OCI-LY7 (cell line): ENCODE data around the gene POLR3H. TPM values are rescaled to one million over a fixed set of nuclear protein-coding genes. Genes with fewer than 3 reads are reported as not detected.

ENCODE experiments used
- BruUV-seq: library from RNA; stranded (reverse); fragments of 400-500 nt; replicated peaks from 2 replicates; lab custom pipeline; 2021; lab: Mats Ljungman, UMichigan
- CTCF ChIA-PET: fragments of 300-600 bp; sonication (Branson Sonifier 250); formaldehyde crosslinking; loops from one replicate; lab custom pipeline; 2022; ENCODE audit warnings: antibody characterized with exemption; ENCODE audit not compliant: unreplicated experiment; lab: Charles Lee
- POLR2A ChIA-PET: fragments of 300-600 bp; sonication (Branson Sonifier 250); formaldehyde crosslinking; loops from one replicate; lab custom pipeline; 2022; ENCODE audit warnings: antibody characterized with exemption; lab: Charles Lee
- DNase-seq: peaks from one replicate; pipeline ENCODE4 v3.0.0-alpha.2; 2015; ENCODE audit warnings: low spot score
- H2AFZ ChIP-seq: fragments of 200-600 bp; sonication (generic), shearing (Covaris generic); 2 replicates; pipeline ENCODE4 v1.6.1; 2014; ENCODE audit warnings: mild to moderate bottlenecking, antibody characterized with exemption, low read length, moderate library complexity
- H3K27ac ChIP-seq: fragments of 200-600 bp; sonication (generic); 2 replicates; pipeline ENCODE4 v1.5.1; 2014; ENCODE audit warnings: mixed run types, low read depth, mild to moderate bottlenecking, moderate library complexity, low read length, inconsistent platforms; ENCODE audit not compliant: poor library complexity, severe bottlenecking
- H3K36me3 ChIP-seq: fragments of 200-600 bp; sonication (generic); 2 replicates; pipeline ENCODE4 v1.6.1; 2014; ENCODE audit warnings: mild to moderate bottlenecking, antibody characterized with exemption, low read length, moderate library complexity, mixed read lengths; ENCODE audit not compliant: insufficient read depth
- H3K4me1 ChIP-seq: fragments of 200-600 bp; sonication (generic); 2 replicates; pipeline ENCODE4 v1.5.1; 2014; ENCODE audit warnings: mild to moderate bottlenecking, low read length; ENCODE audit not compliant: insufficient read depth, poor library complexity, severe bottlenecking
- H3K4me2 ChIP-seq: fragments of 200-600 bp; sonication (generic); 2 replicates; pipeline ENCODE4 v1.6.1; 2014; ENCODE audit warnings: mild to moderate bottlenecking, low read length
- H3K4me3 ChIP-seq: fragments of 200-600 bp; sonication (generic); 2 replicates; pipeline ENCODE4 v1.5.1; 2014; ENCODE audit warnings: mild to moderate bottlenecking, low read depth, low read length; ENCODE audit not compliant: poor library complexity, severe bottlenecking
- H3K79me2 ChIP-seq: fragments of 200-600 bp; sonication (generic); 2 replicates; pipeline ENCODE4 v1.6.1; 2016; ENCODE audit warnings: low read depth, mild to moderate bottlenecking, low read length, moderate library complexity, mixed read lengths; ENCODE audit not compliant: insufficient read depth
- H3K9me2 ChIP-seq: fragments of 200-600 bp; sonication (generic); 2 replicates; pipeline ENCODE4 v1.6.1; 2016; ENCODE audit warnings: mild to moderate bottlenecking, low read length, mixed read lengths; ENCODE audit not compliant: insufficient read depth
- H3K9me3 ChIP-seq: fragments of 200-600 bp; sonication (generic); 2 replicates; pipeline ENCODE4 v1.6.1; 2014; ENCODE audit warnings: mild to moderate bottlenecking, mixed run types, low read length, mixed read lengths
- H4K20me1 ChIP-seq: fragments of 200-600 bp; sonication (generic); 2 replicates; pipeline ENCODE4 v1.6.1; 2014; ENCODE audit warnings: mild to moderate bottlenecking, antibody characterized with exemption, low read length, moderate library complexity, mixed read lengths; ENCODE audit not compliant: insufficient read depth
- CTCF ChIP-seq: fragments of 200-600 bp; sonication (generic); conservative IDR thresholded peaks from 2 replicates; pipeline ENCODE4 v1.5.1; 2014; ENCODE audit warnings: mild to moderate bottlenecking, antibody characterized with exemption, low read length, moderate library complexity, mixed read lengths
- EZH2phosphoT487 ChIP-seq: fragments of 200-600 bp; sonication (generic); IDR thresholded peaks from 2 replicates; pipeline ENCODE4 v1.6.1; 2018; ENCODE audit warnings: low read depth, borderline replicate concordance, mild to moderate bottlenecking, mixed run types, antibody characterized with exemption, low read length, moderate library complexity, mixed read lengths
- intact Hi-C: fragments of 100-400 bp; cut with micrococcal nuclease; formaldehyde crosslinking; loops from one replicate; pipeline ENCODE4 v1.10.0; 2022; ENCODE audit not compliant: unreplicated experiment
- total RNA-seq, 2 experiments: library from RNA; depleted of rRNA in 1 of 2; stranded (reverse); fragments of >200 nt in 1 of 2; shearing (Covaris generic) in 1 of 2; gene quantifications; 2 replicates each; pipeline ENCODE4 v1.2.3, GENCODE V29; 2014 to 2022

The POLR3H gene
- total RNA-seq, 2 experiments from 2014 or later: 28.5 to 48.3 TPM

DNA sequence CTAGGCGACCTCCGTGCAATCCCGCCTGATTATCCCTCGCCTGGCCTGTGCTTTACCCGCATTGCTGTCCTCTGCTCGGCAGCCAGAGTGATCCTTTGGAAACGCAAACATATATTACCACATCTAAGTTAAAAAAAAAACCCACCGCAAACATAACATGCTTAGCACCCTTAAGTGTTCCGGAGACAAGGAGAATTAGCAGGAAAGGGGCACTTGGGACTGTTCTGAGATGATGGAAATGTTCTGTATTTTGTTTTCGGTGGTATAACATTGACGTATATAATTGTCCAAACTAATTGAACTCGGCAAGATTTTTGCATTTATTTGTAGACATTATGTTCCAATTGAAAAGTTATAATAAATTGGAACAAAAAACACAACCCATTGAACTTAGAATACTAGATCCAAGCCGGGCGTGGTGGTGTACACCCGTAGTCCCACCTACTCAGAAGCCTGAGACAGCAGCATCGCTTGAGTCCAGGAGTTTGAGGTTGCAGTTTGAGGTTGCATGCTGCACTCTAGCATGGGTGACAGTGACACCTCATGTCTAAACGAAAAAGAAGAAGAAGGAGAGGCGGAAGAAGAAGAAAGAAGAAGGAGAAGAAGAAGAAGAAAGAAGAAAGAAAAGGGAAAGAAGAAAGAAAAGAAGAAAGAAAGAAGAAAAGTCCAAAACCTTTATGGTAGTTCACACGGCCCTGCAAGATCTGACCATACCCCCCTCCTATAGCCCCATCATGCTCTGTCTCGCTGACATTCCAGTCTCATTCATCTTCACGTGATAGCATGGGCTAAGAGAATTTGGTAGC, 604 bp upstream of the POLR3H start:
- Histone ChIP-seq H2AFZ (peak overlapping the region; percentile 63), H3K36me3 (peaks cover 13% of the 10 kb centered on the region), H3K9me3 (no peaks in the 10 kb centered on the region), H3K79me2 (peaks cover 39% of the 10 kb centered on the region), H3K4me3 (peak overlapping the region; percentile 88), H4K20me1 (peaks cover 17% of the 10 kb centered on the region; the same call in 1 of the 2 replicates), H3K9me2 (no peaks in the 10 kb centered on the region), H3K4me1 (peaks cover 31% of the 10 kb centered on the region), H3K4me2 (peak overlapping the region; percentile 78), H3K27ac (no peak overlapping the region)
- ChIA-PET POLR2A (no interaction called here), CTCF (no interaction called here)
- intact Hi-C loops: loop anchor here (1.0 to 2.0 kb wide), 3 partner anchors 44 to 242 kb away; partner anchors contain the start of genes DESI1, PMM1 and XRCC6
- TF ChIP-seq EZH2phosphoT487 (no peak), CTCF (no peak)
- DNase-seq: no peak
- BruUV-seq: no TSS peak

DNA sequence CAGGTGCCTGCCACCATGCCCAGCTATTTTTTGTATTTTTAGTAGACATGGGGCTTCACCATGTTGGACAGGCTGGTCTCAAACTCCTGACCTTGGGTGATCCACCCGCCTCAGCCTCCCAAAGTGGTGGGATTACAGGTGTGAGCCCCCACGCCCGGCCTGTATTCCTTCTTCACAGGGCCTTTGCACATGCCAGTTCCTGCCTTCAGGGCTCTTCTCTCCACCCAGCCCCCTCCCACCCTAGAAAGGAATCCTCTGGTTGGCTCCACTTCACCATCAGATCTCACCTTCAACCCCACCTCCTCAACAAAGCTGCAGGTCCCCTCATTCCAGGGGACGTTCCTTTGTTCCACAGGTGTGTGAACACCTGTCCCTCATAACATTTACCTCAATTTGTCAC, 2.0 kb downstream of the POLR3H start:
- H3K4me1 ChIP-seq: peaks cover 31% of the 10 kb centered on the region
- intact Hi-C loops: no loop called here
- ChIA-PET POLR2A (no interaction called here), CTCF (no interaction called here)
- BruUV-seq: no TSS peak
- no peak overlapping the region for H3K27ac ChIP-seq
- H3K9me3 ChIP-seq: no peaks in the 10 kb centered on the region
- H4K20me1 ChIP-seq: peaks cover 17% of the 10 kb centered on the region; the same call in 1 of the 2 replicates
- TF ChIP-seq CTCF (no peak), EZH2phosphoT487 (no peak)
- peak overlapping the region; percentile 87 for H3K4me2 ChIP-seq
- no peak for DNase-seq
- H3K4me3 ChIP-seq: peak overlapping the region; percentile 88
- peaks cover 34% of the 10 kb centered on the region for H3K36me3 ChIP-seq
- peaks cover 39% of the 10 kb centered on the region for H3K79me2 ChIP-seq
- no peak overlapping the region for H2AFZ ChIP-seq
- no peaks in the 10 kb centered on the region for H3K9me2 ChIP-seq

DNA sequence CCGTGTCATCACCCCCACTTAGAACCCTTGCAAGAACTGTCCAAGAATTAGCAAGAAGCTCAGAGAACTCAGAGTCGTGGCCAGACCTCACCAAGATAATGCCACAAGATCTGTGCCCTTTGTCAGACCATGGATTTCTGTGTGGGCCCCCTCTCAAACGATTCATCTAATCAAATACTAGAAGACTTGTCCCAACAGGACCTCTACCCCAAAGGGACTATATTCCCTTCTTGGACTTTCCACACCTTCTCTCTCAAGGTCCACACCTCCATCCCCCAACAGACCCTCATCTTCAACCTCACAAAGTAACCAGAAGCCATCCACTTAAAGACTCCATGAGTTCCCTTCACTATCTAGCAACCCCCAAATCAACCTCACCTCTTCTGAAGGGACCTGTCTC, 2.8 kb downstream of the POLR3H start:
- intact Hi-C loops: no loop called here
- Histone ChIP-seq H3K4me1 (peaks cover 31% of the 10 kb centered on the region), H3K36me3 (peaks cover 38% of the 10 kb centered on the region), H3K9me3 (no peaks in the 10 kb centered on the region), H3K79me2 (peaks cover 39% of the 10 kb centered on the region), H3K27ac (no peak overlapping the region), H3K4me2 (peak overlapping the region; percentile 87; the same call in 1 of the 2 replicates), H2AFZ (no peak overlapping the region), H4K20me1 (peaks cover 17% of the 10 kb centered on the region; the same call in 1 of the 2 replicates), H3K4me3 (no peak overlapping the region), H3K9me2 (no peaks in the 10 kb centered on the region)
- POLR2A ChIA-PET: no interaction called here
- no TSS peak for BruUV-seq
- CTCF ChIA-PET: no interaction called here
- no peak for DNase-seq
- TF ChIP-seq EZH2phosphoT487 (no peak), CTCF (no peak)
